K562 (cell line): Measurements from ENCODE around the gene POLR1H. TPM values are rescaled to one million over a fixed set of nuclear protein-coding genes. Genes with fewer than 3 reads are reported as not detected.

Experiments
- ATAC-seq: fragments of 200-7000 bp; cut with Tn5 transposase; 3 replicates; pipeline ENCODE4 v1.9.1; 2020; ENCODE audit warnings: moderate library complexity
- BruUV-seq: library from RNA; stranded (reverse); fragments of 400-500 nt; replicated peaks from 2 replicates; lab custom pipeline; 2021; lab: Mats Ljungman, UMichigan
- CTCF ChIA-PET: fragments of 300-600 bp; formaldehyde crosslinking; extraction: SDS; loops from one replicate; lab custom pipeline; 2021; ENCODE audit warnings: low intra/inter-chr PET ratio; lab: Yijun Ruan, JAX
- POLR2A ChIA-PET: fragments of 300-600, 350-650 bp; sonication (Branson Sonifier 250); formaldehyde crosslinking; extraction: SDS; loops from one replicate; lab custom pipeline; 2021; ENCODE audit warnings: antibody characterized with exemption, inconsistent platforms; lab: Yijun Ruan, JAX
- DNase-seq, 4 experiments: peaks; one replicate each; pipeline versions ENCODE4 v3.0.0 to v3.0.0-alpha.2; 2011 to 2018; ENCODE audit warnings: low spot score in 3 of 4, mixed read lengths in 3 of 4; ENCODE audit errors: extremely low read depth in 1 of 4
- FAIRE-seq: peaks from 2 replicates; lab custom pipeline; 2011; peaks lifted over from hg19 to GRCh38; lab: Jason Lieb, UNC
- H2AFZ ChIP-seq: 2 replicates; pipeline ENCODE4 v1.6.0; 2011; ENCODE audit warnings: low read depth, low read length, control low read depth, inconsistent platforms
- H3K27ac ChIP-seq: fragments of 200-600 bp; 3 replicates; pipeline ENCODE4 v1.8.0; 2011; ENCODE audit warnings: low read depth, mild to moderate bottlenecking, control low read depth, inconsistent platforms, low read length, moderate library complexity, mixed read lengths; ENCODE audit errors: extremely low read depth
- H3K27me3 ChIP-seq, 2 experiments: fragments of 300-600 bp in 1 of 2; 2 replicates in 1 of 2; 3 replicates in 1 of 2; pipeline versions ENCODE4 v1.6.0 to v1.8.0; 2011; ENCODE audit warnings: inconsistent platforms in 2 of 2, low read length in 2 of 2, mild to moderate bottlenecking in 1 of 2, mixed read lengths in 1 of 2, moderate library complexity in 1 of 2; ENCODE audit not compliant: control insufficient read depth in 2 of 2, insufficient read depth in 2 of 2
- H3K36me3 ChIP-seq: fragments of 300-600 bp; 3 replicates; pipeline ENCODE4 v1.8.0; 2011; ENCODE audit warnings: mild to moderate bottlenecking, low read length, inconsistent platforms; ENCODE audit not compliant: control insufficient read depth, insufficient read depth
- H3K4me1 ChIP-seq, 2 experiments: fragments of 200-600 bp in 1 of 2; replicated peaks in 1 of 2; 2 replicates in 1 of 2; 3 replicates in 1 of 2; pipeline versions ENCODE4 v1.5.1 to v1.8.0; 2011; ENCODE audit warnings: inconsistent platforms in 2 of 2, low read length in 2 of 2, mild to moderate bottlenecking in 1 of 2, mixed read lengths in 1 of 2, moderate library complexity in 1 of 2; ENCODE audit not compliant: control insufficient read depth in 2 of 2, insufficient read depth in 2 of 2
- H3K4me2 ChIP-seq: 2 replicates; pipeline ENCODE4 v1.6.1; 2011; ENCODE audit warnings: low read length, control low read depth, inconsistent platforms, mixed read lengths; ENCODE audit not compliant: insufficient read depth
- H3K4me3 ChIP-seq: fragments of 200-600 bp; sonication (generic), shearing (Covaris generic); 2 replicates; pipeline ENCODE4 v1.5.1; 2016; ENCODE audit warnings: control low read depth, inconsistent platforms
- H3K79me2 ChIP-seq: fragments of 200-600 bp; 3 replicates; pipeline ENCODE4 v1.8.0; 2011; ENCODE audit warnings: low read length, inconsistent platforms; ENCODE audit not compliant: control insufficient read depth, insufficient read depth
- H3K9ac ChIP-seq, 2 experiments: 2 replicates each; pipeline versions ENCODE4 v1.6.0 to v1.6.1; 2011; ENCODE audit warnings: low read depth in 2 of 2, low read length in 2 of 2, control low read depth in 1 of 2, inconsistent platforms in 1 of 2, mild to moderate bottlenecking in 1 of 2, mixed read lengths in 1 of 2; ENCODE audit not compliant: insufficient read depth in 1 of 2
- H3K9me1 ChIP-seq: one replicate; pipeline ENCODE4 v1.6.0; 2011; ENCODE audit warnings: inconsistent platforms, mild to moderate bottlenecking, low read length, moderate library complexity; ENCODE audit not compliant: control insufficient read depth, insufficient read depth
- H3K9me3 ChIP-seq: replicated peaks from 2 replicates; pipeline ENCODE4 v1.5.1; 2011; ENCODE audit warnings: low read depth, low read length, inconsistent platforms; ENCODE audit not compliant: control insufficient read depth, insufficient read depth
- H4K20me1 ChIP-seq: replicated peaks from 2 replicates; pipeline ENCODE4 v1.6.1; 2011; ENCODE audit warnings: low read length, inconsistent platforms, mixed read lengths; ENCODE audit not compliant: control insufficient read depth, insufficient read depth
- THAP7 ChIP-seq: fragments of 250-450 bp; sonication (Bioruptor Pico); IDR thresholded peaks from 2 replicates; pipeline ENCODE4 v1.5.0; 2021
- WGBS: fragments of 100-300 bp; shearing (Covaris generic); methylation state at CpG from one replicate; pipeline ENCODE4 v1.1.6; 2016; ENCODE audit warnings: low coverage, mixed read lengths; ENCODE audit not compliant: insufficient coverage; ENCODE audit errors: missing lambda C conversion rate; 5-methylcytosine and 5-hydroxymethylcytosine counted together
- in situ Hi-C: fragments of 300-500 bp; cut with MboI; formaldehyde crosslinking; loops from 4 replicates; pipeline ENCODE4 v1.15.0; 2018; ENCODE audit warnings: inconsistent platforms, mixed read lengths
- intact Hi-C: fragments of 100-400 bp; cut with micrococcal nuclease; formaldehyde crosslinking; loops from 2 replicates; pipeline ENCODE4 v1.14.2; 2022
- polyA plus RNA-seq, 8 experiments: library from polyadenylated mRNA; depleted of rRNA in 4 of 8; stranded (reverse) in 5 of 8; unstranded in 3 of 8; fragments of >200 nt; fragmentation: Nextera tagmentation in 2 of 8; fragmentation: Illumina TruSeq in 1 of 8; extraction: Ambion mirVana in 2 of 8; extraction: Trizol in 1 of 8; gene quantifications; 2 replicates each; pipeline versions ENCODE4 v1.2.1 to v1.2.3, GENCODE V29; 2011 to 2014; ENCODE audit warnings: inconsistent platforms in 1 of 8, missing spikeins in 1 of 8
- total RNA-seq, 7 experiments: library from RNA; depleted of rRNA in 6 of 7; stranded (reverse); fragments of >200 nt in 6 of 7; fragmentation: Illumina TruSeq in 2 of 7; extraction: Trizol in 2 of 7; gene quantifications; 2 replicates each; pipeline versions ENCODE4 v1.2.1 to v1.2.3, GENCODE V29; 2011 to 2021; ENCODE audit warnings: low replicate concordance in 1 of 7
- TF ChIP-seq, protein P1 (sequence below): sonication (generic); formaldehyde crosslinking; IDR thresholded peaks from 2 replicates; pipeline ENCODE4 v1.8.0; 2022; ENCODE audit warnings: mild to moderate bottlenecking, missing genetic modification reagents

Gene POLR1H
- total and polyA plus RNA-seq, 9 of the 15 experiments (the other 6 are each of a cell fraction or from before 2014, with no cell fraction given) = 92.2 to 333 (median 143) TPM

- in situ Hi-C loops = no loop called here
- no peak overlapping the region for H3K4me3 ChIP-seq
These were observed 13.4 kb downstream of the POLR1H start for GRCh38 chr6:30074331-30075093.

More at GRCh38 chr6:30074331-30075093, 13.4 kb downstream of the POLR1H start:
- Histone ChIP-seq H3K4me2 (no peak overlapping the region), H3K79me2 (no peaks in the 10 kb centered on the region), H3K9me1 (no peaks in the 10 kb centered on the region), H3K9me3 (no peaks in the 10 kb centered on the region), H3K9ac (no peak overlapping the region), H2AFZ (no peak overlapping the region), H3K36me3 (peaks cover 7% of the 10 kb centered on the region; the same call in 2 of the 3 replicates), H4K20me1 (0 out of 2 replicates have a peak, but pooled peaks cover 4% of the 10 kb centered on the region), H3K27ac (no peak overlapping the region), H3K27me3 (peaks cover 25 to 44% of the 10 kb centered on the region in 2 experiments; a peak in 4 of 5 replicates), H3K4me1 (peaks cover 0 to 27% of the 10 kb centered on the region in 2 experiments; a peak in 2 of 5 replicates)
- CTCF ChIA-PET = interaction anchor here (1.2 kb wide), 1 partner anchor 56 kb away, joined by 3 read pairs; no protein-coding TSS in a partner anchor
- 28% methylated on average over 36 of the region's 37 CpGs for WGBS
- ATAC-seq (no peak; the same call in 2 of the 3 replicates), FAIRE-seq (no peak), DNase-seq (no peak)
- POLR2A ChIA-PET = interaction anchor here (1.0 to 1.4 kb wide), 2 partner anchors 13 to 540 kb away, joined by 3 to 5 read pairs; partner anchors contain the start of gene POLR1H
- intact Hi-C loops = no loop called here
- BruUV-seq = no TSS peak
- TF ChIP-seq, protein P1, sequence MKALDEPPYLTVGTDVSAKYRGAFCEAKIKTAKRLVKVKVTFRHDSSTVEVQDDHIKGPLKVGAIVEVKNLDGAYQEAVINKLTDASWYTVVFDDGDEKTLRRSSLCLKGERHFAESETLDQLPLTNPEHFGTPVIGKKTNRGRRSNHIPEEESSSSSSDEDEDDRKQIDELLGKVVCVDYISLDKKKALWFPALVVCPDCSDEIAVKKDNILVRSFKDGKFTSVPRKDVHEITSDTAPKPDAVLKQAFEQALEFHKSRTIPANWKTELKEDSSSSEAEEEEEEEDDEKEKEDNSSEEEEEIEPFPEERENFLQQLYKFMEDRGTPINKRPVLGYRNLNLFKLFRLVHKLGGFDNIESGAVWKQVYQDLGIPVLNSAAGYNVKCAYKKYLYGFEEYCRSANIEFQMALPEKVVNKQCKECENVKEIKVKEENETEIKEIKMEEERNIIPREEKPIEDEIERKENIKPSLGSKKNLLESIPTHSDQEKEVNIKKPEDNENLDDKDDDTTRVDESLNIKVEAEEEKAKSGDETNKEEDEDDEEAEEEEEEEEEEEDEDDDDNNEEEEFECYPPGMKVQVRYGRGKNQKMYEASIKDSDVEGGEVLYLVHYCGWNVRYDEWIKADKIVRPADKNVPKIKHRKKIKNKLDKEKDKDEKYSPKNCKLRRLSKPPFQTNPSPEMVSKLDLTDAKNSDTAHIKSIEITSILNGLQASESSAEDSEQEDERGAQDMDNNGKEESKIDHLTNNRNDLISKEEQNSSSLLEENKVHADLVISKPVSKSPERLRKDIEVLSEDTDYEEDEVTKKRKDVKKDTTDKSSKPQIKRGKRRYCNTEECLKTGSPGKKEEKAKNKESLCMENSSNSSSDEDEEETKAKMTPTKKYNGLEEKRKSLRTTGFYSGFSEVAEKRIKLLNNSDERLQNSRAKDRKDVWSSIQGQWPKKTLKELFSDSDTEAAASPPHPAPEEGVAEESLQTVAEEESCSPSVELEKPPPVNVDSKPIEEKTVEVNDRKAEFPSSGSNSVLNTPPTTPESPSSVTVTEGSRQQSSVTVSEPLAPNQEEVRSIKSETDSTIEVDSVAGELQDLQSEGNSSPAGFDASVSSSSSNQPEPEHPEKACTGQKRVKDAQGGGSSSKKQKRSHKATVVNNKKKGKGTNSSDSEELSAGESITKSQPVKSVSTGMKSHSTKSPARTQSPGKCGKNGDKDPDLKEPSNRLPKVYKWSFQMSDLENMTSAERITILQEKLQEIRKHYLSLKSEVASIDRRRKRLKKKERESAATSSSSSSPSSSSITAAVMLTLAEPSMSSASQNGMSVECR (CRISPR knock-in tag) = no peak
- TF ChIP-seq THAP7 (CRISPR knock-in tag) = no peak
